Stimulated activated CD8-positive, alpha-beta memory T cell treated with anti-CD3 and anti-CD28 coated beads, Interleukin-12 subunit alpha, Interleukin-12 subunit beta, amount 100 ng/mL, for 24 hours (primary cell): ENCODE data around the gene ZMPSTE24.
"Not testable (repeated sequence)": the region's sequence is repeated elsewhere in the genome, so short reads cannot be mapped to it uniquely, and the experiment has no call there.

Experiments used
- DNase-seq: peaks from one replicate; pipeline ENCODE4 v3.0.0-alpha.2; 2020; ENCODE audit errors: extremely low read depth

The ZMPSTE24 gene

GRCh38 chr1:40318476-40318875, 60.4 kb downstream of the ZMPSTE24 start:
- DNase-seq: no peak

GRCh38 chr1:40318970-40319621, 61.1 kb downstream of the ZMPSTE24 start:
- DNase-seq: no peak

- not testable (repeated sequence) for DNase-seq
Observed at GRCh38 chr1:40331403-40331802, 73.4 kb downstream of the ZMPSTE24 start.

- no peak for DNase-seq
Observed at GRCh38 chr1:40332695-40333094, 74.7 kb downstream of the ZMPSTE24 start.

- DNase-seq: no peak
Observed at GRCh38 chr1:40337443-40337842, 79.4 kb downstream of the ZMPSTE24 start.

- DNase-seq: peak; percentile 47
Observed at GRCh38 chr1:40338745-40339419, 80.8 kb downstream of the ZMPSTE24 start.

- DNase-seq: no peak
Observed at GRCh38 chr1:40339420-40340323, 81.6 kb downstream of the ZMPSTE24 start.

GRCh38 chr1:40341491-40342380, 83.7 kb downstream of the ZMPSTE24 start:
- no peak for DNase-seq

- DNase-seq: not testable (repeated sequence)
Observed at GRCh38 chr1:40342381-40342717, 84.3 kb downstream of the ZMPSTE24 start.
